CD4-positive, alpha-beta T cell treated with Interleukin-6 at 100 ng/mL for 8 hours (primary cell): ENCODE data around the gene SOCS1.

ENCODE experiments used
- DNase-seq: peaks from one replicate; pipeline ENCODE4 v3.0.0-alpha.2; 2020; ENCODE audit warnings: mixed read lengths, low spot score

SOCS1 gene

DNA sequence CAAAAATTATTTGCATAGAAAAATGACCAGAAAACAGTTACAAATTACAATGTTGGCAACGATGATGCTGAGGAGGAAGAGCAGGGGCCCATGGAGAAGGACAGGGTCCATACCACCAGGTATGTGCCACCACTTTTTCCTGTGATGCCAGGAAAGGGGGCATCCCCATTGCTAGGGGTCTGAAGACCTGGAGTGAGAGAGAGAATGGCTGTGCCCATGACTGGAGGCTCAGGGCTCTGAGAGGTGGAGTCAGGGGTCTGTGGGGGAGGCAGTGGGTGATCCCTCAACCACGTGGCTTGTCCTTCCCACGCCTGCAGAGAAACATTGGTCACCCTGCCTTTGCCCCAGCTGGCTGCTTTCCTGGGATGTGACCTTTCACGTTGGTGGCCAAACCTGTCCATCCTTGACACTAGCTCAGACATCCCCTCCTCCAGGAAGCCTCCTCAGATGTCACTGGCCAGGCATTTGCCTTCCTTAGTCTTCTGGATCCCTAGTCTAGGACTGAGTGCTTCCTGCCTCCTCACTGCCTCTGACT lies 51.4 kb downstream of the SOCS1 start:
- DNase-seq: no peak
